HG03457 (cell line): Measurements from ENCODE around the gene NCK1.
"Not testable (repeated sequence)": the region's sequence is repeated elsewhere in the genome, so short reads cannot be mapped to it uniquely, and the experiment has no call there.

Source experiments
- ATAC-seq: cut with Tn5 transposase; IDR thresholded peaks from one replicate; pipeline ENCODE4 v1.9.1; 2021; ENCODE audit warnings: moderate number of reproducible peaks; ENCODE audit not compliant: unreplicated experiment

Gene NCK1

DNA sequence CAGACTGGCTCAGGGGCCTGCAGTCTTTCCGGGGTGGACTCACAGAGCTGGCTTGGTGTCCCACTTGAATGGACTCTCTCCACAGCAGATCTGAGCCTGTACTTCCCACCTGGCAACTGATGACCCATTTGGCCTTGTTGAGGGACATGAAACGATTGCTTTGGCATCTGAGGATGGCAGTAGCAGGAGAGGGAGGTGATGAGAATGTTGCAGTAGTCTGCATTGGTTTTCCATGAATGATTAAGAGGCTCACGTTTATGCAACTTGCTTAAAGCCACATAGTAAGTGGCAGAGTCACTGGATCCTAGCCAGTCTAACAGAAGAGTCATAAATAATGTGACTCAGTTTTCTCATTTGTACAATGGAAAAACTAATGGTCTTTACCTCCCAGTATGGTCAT lies 117.7 kb downstream of the NCK1 start:
- no peak for ATAC-seq

DNA sequence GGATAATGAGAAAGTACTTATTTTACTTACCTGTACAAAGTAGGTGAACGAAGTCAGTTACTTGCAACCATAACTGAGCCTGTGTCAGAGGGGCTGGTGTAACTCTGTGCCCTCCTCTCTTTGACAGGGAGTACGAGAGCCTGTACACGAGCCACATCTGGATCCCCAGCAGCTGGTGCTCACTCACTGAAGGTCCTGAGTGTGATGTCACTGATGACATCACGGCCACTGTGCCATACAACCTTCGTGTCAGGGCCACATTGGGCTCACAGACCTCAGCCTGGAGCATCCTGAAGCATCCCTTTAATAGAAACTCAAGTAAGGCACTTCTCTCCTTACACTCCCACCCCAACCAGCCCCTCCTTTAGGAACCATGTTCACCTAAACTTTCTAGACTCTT lies 120.0 kb downstream of the NCK1 start:
- ATAC-seq = no peak

DNA sequence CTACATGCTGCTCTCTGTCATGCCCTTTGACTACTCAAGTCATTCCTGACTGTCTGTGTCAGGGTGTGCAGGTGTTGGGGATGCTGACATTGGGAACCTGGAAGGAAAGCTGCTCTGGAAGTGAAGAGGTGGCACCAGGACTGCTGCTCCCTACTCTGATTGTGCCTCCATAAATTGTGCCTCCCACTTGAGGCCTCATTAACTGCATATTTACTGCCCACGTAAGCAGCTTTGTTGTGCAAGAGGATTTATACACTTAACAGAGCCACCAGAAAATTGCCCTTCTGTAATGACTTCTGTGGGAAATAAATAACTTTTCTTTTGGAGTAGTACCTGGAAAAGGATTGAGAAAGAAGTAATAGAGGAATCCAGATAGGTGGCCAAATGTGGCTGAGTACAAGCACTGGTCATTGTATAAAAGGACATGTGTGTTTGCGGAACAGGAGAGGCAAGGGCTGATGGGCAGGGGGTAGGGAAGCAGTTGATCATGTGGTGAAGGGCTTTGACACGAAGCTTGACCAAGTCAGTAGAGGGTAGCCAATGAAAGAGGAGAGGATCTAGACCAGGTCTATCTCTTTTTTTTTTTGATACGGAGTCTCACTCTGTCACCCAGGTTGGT lies 120.6 kb downstream of the NCK1 start:
- no peak for ATAC-seq

DNA sequence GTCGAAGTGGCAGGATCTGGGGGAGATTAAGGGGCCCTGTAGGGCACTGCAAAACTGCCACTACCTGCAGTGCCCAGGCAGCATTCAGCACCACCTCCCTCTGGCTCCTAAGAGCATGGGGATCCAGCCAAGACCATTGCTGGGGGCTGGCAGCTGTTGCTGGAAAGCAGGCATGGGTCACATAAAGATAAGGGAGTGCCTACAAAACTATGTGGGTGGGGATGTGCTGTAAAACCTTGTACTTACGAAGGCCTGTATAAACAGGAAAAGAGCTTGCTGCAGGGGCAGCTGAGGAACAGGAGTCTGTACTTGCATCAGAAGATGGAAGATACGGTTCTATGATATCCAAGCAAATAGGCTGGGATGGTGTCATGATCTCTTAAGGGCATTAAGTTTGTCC lies 122.8 kb downstream of the NCK1 start:
- no peak for ATAC-seq

DNA sequence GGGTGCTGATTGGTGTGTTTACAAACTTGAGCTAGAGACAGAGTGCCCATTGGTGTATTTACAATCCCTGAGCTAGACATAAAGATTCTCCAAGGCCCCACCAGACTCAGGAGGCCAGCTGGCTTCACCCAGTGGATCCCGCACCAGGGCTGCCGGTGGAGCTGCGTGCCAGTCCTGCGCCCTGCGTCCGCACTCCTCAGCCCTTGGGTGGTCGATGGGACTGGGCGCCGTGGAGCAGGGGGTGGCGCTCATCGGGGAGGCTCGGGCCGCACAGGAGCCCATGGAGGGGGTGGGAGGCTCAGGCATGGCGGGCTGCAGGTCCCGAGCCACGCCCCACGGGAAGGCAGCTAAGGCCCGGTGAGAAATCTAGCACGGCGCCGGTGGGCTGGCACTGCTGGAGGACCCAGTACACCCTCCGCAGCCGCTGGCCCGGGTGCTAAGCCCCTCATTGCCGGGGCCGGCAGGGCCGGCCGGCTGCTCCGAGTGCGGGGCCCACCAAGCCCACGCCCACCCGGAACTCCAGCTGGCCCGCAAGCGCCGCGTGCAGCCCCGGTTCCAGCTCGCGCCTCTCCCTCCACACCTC lies 125.5 kb downstream of the NCK1 start:
- ATAC-seq = not testable (repeated sequence)

DNA sequence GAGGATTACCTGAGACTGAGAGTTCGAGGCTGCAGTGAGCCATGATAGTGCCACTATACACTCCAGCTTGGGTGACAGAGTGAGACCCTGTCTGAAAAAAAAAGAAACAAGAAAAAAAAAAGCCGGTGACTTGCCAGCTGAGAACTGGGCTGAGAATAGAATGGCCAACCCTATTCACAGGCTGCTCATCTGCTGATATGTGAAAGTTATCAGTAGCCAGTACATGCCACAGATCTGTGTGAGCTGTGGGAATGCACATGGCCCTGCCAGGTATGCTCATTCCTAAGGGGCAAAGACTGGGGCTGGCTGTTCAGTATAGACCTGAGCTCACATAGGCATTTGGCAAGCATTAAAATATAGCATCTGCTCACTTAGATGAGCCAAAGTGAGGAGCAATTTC lies 126.6 kb downstream of the NCK1 start:
- no peak for ATAC-seq

DNA sequence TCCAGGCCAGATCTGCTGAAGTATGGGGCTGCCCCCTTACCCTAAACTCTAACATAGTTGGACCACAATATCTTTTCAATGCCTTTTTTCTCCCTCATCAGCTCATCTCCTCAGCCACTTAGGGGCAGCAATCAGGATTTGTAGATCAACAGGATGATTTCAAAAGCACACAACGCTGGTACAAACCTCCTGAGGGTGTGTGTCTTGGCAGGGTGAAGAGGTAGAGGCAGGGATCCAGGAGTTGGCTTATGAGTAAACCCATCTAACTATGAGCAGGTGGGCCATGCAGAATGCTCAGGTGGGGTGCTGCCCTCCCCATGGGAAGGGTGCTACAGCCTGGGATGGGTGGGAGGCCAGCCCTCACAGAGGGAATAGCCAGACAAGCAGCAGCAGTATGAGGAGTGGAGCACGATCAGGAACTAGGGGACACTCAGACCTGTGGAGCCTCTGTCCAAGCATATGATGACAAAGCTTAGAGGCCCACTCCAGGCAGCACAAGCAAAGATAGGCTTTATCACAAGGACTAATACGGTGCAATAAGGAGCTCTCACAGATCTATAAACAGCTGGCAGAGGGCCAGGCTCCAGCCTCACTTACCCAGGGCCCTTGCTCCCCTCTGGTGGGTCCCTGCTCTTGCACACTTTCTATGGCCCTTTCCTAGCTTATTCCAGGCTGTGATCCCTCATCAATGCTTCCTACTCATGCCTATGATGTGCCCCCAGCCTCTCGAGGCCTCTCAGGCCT lies 127.9 kb downstream of the NCK1 start:
- ATAC-seq = no peak

DNA sequence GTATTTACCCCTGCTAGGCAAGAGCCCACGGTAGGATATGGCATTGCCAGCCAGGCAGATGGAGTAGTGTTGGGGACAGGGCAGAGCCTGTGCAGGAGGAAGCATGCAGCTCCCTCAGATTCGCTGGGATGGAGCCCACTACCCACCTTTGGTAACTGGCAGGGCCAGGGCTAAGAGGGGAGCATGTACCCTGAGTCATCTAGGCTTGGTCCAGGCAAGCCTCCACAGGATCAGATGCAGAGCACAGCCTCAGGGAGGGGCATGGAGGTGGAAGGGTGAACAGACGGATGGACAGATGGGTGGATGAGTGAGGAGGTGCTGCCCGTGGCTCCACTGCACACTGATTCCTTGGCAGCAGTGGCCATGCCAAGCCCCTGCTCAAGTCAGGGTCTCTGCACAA lies 128.8 kb downstream of the NCK1 start:
- ATAC-seq = no peak

DNA sequence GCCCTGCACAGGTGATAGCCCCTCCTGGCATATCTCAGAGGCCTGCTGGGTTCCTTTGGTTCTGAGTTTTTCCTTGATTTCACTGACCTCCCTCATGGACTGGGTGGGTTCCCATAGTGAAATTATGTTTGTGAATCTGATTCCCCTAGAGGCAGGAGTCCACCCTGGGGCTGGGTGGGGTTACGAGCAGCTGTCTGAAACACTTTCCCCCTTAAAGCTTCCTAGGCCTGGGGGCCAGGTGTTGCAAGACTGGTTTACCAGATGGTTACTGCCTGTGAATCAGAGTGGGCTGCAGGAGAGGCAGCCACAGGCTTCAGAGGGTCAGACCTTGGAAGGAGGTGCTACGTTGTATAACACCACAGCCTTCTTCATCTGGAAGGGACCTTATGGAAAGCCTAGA lies 130.1 kb downstream of the NCK1 start:
- ATAC-seq = no peak

DNA sequence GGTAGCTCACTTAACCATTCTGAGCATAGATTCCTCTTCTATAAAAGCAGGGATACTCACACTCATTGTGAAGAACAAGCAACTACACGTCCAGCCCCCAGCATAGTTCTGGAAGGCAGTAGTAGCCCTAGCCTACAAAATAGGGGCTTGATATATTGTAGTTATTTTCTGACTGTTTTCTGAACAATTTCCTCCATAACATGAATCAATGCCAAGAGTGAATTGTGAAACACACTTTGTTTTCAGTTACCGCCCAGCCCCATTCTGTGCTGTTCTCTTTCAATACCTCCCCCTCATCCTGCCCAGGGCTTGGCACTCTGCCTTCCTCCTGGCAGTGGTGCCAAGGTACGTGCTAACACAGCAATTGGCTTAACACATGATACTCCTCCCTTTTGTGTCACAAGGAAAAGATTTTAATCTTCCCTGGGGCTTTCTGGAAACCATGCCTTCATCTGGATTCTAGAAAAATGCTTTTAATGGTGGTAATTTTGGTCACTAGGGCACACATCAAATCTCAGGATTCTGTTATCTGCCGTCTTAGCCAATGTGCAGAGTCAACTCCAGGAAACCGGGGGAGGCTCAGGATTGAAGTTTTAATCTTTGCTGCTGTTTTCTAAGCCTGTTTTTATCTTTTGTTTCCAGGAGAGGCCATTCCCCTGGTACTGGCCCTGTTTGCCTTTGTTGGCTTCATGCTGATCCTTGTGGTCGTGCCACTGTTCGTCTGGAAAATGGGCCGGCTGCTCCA lies 132.9 kb downstream of the NCK1 start:
- no peak for ATAC-seq

DNA sequence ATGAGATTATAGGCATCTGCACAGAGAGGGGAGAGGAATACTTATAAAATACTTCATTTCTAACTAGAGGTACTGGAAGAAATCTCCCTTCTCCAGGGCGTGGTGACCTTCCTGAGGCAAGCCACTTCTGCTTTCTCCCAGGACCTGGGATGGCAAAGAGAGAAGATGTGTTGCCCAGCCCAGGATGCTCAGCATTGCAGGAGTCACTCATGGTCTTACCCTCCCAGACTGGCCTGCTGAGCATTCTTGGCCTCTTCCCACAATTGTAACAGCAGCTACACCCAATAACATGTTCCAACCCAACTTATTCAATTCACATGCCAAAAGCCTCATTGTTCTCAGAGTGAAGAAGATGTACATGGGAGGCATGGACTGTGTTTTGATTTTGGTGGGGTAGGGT lies 133.6 kb downstream of the NCK1 start:
- ATAC-seq = no peak
